Peyer's patch (tissue), 4 donors: ENCODE results near the gene ATP5PB.

Source experiments
- POLR2A ChIP-seq, 2 donors: fragments of 450-650 bp; IDR thresholded peaks; one replicate each; pipeline ENCODE4 v1.5.1; 2017; ENCODE audit warnings: antibody characterized with exemption in 2 of 2, mild to moderate bottlenecking in 2 of 2, moderate library complexity in 2 of 2
- TF ChIP-seq, protein P1 (sequence below), 6 experiments: fragments of 450-650 bp in 4 of 6; fragments of 200-600 bp in 2 of 6; sonication (generic) in 1 of 6; IDR thresholded peaks; one replicate each; pipeline ENCODE4 v1.5.1; 2017 to 2019; ENCODE audit warnings: antibody characterized with exemption in 6 of 6, mild to moderate bottlenecking in 3 of 6, moderate library complexity in 1 of 6

GRCh38 chr1:111448482-111448917, 764 bp upstream of the ATP5PB start:
- TF ChIP-seq, protein P1, sequence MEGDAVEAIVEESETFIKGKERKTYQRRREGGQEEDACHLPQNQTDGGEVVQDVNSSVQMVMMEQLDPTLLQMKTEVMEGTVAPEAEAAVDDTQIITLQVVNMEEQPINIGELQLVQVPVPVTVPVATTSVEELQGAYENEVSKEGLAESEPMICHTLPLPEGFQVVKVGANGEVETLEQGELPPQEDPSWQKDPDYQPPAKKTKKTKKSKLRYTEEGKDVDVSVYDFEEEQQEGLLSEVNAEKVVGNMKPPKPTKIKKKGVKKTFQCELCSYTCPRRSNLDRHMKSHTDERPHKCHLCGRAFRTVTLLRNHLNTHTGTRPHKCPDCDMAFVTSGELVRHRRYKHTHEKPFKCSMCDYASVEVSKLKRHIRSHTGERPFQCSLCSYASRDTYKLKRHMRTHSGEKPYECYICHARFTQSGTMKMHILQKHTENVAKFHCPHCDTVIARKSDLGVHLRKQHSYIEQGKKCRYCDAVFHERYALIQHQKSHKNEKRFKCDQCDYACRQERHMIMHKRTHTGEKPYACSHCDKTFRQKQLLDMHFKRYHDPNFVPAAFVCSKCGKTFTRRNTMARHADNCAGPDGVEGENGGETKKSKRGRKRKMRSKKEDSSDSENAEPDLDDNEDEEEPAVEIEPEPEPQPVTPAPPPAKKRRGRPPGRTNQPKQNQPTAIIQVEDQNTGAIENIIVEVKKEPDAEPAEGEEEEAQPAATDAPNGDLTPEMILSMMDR (IDR thresholded peaks at IDR 0.05), result no peak
- no peak for TF ChIP-seq POLR2A (IDR thresholded peaks at IDR 0.05)
